Kidney (tissue), 14 donors: ENCODE results near the gene QKI. TPM values are rescaled to one million over a fixed set of nuclear protein-coding genes. Genes with fewer than 3 reads are reported as not detected.

Experiments
- DNase-seq, 5 donors: peaks; one replicate each; pipeline ENCODE4 v3.0.0-alpha.2; 2013 to 2020
- FAIRE-seq: peaks from 2 replicates; lab custom pipeline; 2012; peaks lifted over from hg19 to GRCh38; lab: Jason Lieb, UNC
- H3K27ac ChIP-seq, 2 donors: one replicate each; pipeline ENCODE4 v1.7.0; 2013; ENCODE audit warnings: low read depth in 2 of 2, low read length in 2 of 2, inconsistent platforms in 1 of 2
- H3K27me3 ChIP-seq: one replicate; pipeline ENCODE4 v1.7.1; 2013; ENCODE audit warnings: low read length, inconsistent platforms; ENCODE audit not compliant: control insufficient read depth, insufficient read depth
- H3K36me3 ChIP-seq, 3 donors: one replicate each; pipeline versions ENCODE4 v1.7.0 to v1.7.1; 2013; ENCODE audit warnings: low read length in 3 of 3, control low read depth in 1 of 3, inconsistent platforms in 1 of 3; ENCODE audit not compliant: insufficient read depth in 3 of 3, control insufficient read depth in 2 of 3
- H3K4me1 ChIP-seq, 3 donors: one replicate each; pipeline versions ENCODE4 v1.7.0 to v1.7.1; 2013; ENCODE audit warnings: low read length in 3 of 3, inconsistent platforms in 1 of 3, low read depth in 1 of 3; ENCODE audit not compliant: control insufficient read depth in 2 of 3, insufficient read depth in 2 of 3
- H3K4me3 ChIP-seq, 3 donors: one replicate each; pipeline versions ENCODE4 v1.7.0 to v1.8.1; 2013; ENCODE audit warnings: low read length in 3 of 3, control low read depth in 1 of 3, inconsistent platforms in 1 of 3
- H3K9ac ChIP-seq, 3 donors: one replicate each; pipeline versions ENCODE4 v1.7.0 to v1.7.1; 2013; ENCODE audit warnings: low read length in 3 of 3, control low read depth in 1 of 3, inconsistent platforms in 1 of 3
- H3K9me3 ChIP-seq, 3 donors: one replicate each; pipeline versions ENCODE4 v1.7.0 to v1.7.1; 2013; ENCODE audit warnings: low read length in 3 of 3, control low read depth in 1 of 3, inconsistent platforms in 1 of 3; ENCODE audit not compliant: control insufficient read depth in 2 of 3, insufficient read depth in 1 of 3
- intact Hi-C: fragments of 100-400 bp; cut with DNase I; formaldehyde crosslinking; loops from one replicate; pipeline ENCODE4 v1.11.1; 2022
- polyA plus RNA-seq: library from polyadenylated mRNA; stranded (reverse); fragments of 350-450 nt; fragmentation: Illumina TruSeq; extraction: RNeasy Lipid Tissue Mini Kit (QIAGEN cat#74804); gene quantifications from one replicate; pipeline ENCODE4 v1.2.3, GENCODE V29; 2014; ENCODE audit warnings: low read depth, low replicate concordance; ENCODE audit not compliant: insufficient read depth
- total RNA-seq: library from RNA; stranded (reverse); fragmentation: NEBNext Ultra II Directional; extraction: Animal tissue kit (Norgen Biotek cat#: 25700); gene quantifications from one replicate; pipeline ENCODE4 v1.2.1, GENCODE V29; 2021
- TF ChIP-seq, protein P1 (sequence below): IDR thresholded peaks from 3 replicates; pipeline ENCODE4 v1.5.1; 2012; ENCODE audit warnings: mild to moderate bottlenecking, moderate library complexity, borderline replicate concordance; ENCODE audit not compliant: insufficient read depth; ENCODE audit errors: extremely low read depth
- donor health status: control.
- donor health status: control.
- donor health status: control.
- donor health status: control.
- donor health status: control.
- donor health status: DM: yes; HTN: yes; CAD: no.
- donor health status: Normal renal cell carcinoma (clear cell type).

The QKI gene
- total and polyA plus RNA-seq, 2 donors from 2014 or later, result 17.6 to 121 TPM

DNA sequence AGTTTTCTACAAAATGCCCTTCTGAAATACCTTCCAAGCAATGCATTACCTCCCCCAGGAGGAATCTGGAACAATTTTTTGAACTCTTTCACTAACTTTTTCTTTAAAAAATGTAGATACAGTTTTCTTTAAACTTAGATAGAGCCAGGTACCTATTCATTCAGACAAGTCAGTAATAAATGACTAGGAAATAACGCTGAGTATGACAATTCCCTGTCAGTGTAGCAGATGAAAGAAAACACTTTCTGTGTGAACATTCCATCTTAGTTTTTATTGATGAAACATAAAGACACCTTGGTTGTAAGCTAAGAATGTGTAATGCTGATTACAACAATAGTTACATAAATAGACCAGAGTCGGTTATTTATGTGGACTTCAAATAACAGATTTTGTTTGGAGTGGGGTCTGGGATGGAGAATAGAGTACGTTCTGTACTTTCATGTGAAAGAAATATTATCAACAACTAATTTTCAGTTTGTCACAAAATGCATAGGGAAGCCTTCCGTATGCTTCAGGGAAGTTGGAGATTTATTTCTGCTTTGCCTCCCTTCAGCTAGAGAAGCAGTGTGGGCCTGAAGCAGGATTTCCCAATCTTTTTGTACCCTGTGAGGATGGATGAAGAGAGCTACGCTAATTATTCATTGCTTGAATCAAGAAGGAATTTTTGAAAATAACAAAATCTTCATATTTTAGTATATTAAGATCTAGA lies 19.2 kb upstream of the QKI start:
- H3K4me1 ChIP-seq, result peaks cover 0 to 4% (median 0%) of the 10 kb centered on the region in 3 donors
- H3K4me3 ChIP-seq, result no peak overlapping the region
- TF ChIP-seq, protein P1, sequence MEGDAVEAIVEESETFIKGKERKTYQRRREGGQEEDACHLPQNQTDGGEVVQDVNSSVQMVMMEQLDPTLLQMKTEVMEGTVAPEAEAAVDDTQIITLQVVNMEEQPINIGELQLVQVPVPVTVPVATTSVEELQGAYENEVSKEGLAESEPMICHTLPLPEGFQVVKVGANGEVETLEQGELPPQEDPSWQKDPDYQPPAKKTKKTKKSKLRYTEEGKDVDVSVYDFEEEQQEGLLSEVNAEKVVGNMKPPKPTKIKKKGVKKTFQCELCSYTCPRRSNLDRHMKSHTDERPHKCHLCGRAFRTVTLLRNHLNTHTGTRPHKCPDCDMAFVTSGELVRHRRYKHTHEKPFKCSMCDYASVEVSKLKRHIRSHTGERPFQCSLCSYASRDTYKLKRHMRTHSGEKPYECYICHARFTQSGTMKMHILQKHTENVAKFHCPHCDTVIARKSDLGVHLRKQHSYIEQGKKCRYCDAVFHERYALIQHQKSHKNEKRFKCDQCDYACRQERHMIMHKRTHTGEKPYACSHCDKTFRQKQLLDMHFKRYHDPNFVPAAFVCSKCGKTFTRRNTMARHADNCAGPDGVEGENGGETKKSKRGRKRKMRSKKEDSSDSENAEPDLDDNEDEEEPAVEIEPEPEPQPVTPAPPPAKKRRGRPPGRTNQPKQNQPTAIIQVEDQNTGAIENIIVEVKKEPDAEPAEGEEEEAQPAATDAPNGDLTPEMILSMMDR, result no peak
- H3K9ac ChIP-seq, result no peak overlapping the region
- H3K27ac ChIP-seq, result no peak overlapping the region
- no peaks in the 10 kb centered on the region for H3K9me3 ChIP-seq
- FAIRE-seq (no peak), DNase-seq (no peak)
- no peaks in the 10 kb centered on the region for H3K27me3 ChIP-seq
- intact Hi-C loops, result no loop called here
- no peaks in the 10 kb centered on the region for H3K36me3 ChIP-seq

DNA sequence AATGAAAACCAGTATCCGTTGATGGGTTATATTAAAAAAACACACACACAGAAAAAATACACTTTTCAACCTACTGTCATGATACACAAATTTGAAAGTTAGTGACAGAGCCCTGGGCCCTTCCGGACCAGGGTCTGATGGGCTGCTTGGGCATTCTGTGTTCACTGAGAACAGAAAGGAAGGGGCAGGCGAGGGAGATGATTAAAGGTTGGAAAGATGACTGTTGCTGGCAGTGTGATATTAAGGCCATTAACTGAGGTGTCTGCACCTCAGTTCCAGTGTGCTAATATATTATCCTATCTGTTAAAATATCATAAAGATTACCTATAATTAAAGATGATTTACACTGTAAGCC lies 18.7 kb upstream of the QKI start:
- H3K9me3 ChIP-seq, result no peaks in the 10 kb centered on the region
- TF ChIP-seq, protein P1, result no peak
- peaks cover 0 to 4% (median 0%) of the 10 kb centered on the region in 3 donors for H3K4me1 ChIP-seq
- no peak overlapping the region for H3K9ac ChIP-seq
- intact Hi-C loops, result no loop called here
- no peak overlapping the region for H3K27ac ChIP-seq
- no peak overlapping the region for H3K4me3 ChIP-seq
- FAIRE-seq (no peak), DNase-seq (no peak)
- no peaks in the 10 kb centered on the region for H3K27me3 ChIP-seq
- H3K36me3 ChIP-seq, result no peaks in the 10 kb centered on the region

DNA sequence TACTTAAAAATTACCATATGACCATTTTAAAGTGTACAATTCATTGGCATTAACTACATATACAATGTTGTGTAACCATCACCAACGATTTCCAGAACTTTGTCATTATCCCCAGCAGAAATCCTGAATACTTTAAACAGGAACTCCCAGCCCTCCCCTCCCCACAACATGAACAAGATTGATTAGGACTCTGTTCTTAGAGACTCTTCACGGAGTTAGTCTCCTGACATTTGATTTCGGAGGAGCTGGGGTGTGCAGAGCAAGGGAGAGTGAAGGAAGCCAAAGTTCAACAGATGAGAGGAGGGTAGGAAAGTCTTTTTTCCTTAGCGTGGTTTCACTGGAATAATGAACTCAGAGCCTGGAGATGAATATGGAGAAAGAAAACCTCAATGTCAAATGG lies 17.2 kb upstream of the QKI start:
- Histone ChIP-seq H3K4me3 (no peak overlapping the region), H3K9me3 (no peaks in the 10 kb centered on the region), H3K9ac (no peak overlapping the region), H3K36me3 (no peaks in the 10 kb centered on the region), H3K27ac (no peak overlapping the region), H3K27me3 (no peaks in the 10 kb centered on the region), H3K4me1 (peaks cover 0 to 4% (median 0%) of the 10 kb centered on the region in 3 donors)
- intact Hi-C loops, result no loop called here
- TF ChIP-seq, protein P1, result no peak
- FAIRE-seq (no peak), DNase-seq (no peak)
